T-helper 1 cell treated with Interleukin-12 subunit alpha and Interleukin-12 subunit beta and Interleukin-4 antibody, amounts not matched to agents 30 ng/mL and 1 ng/mL, for 36 hours (primary cell): ENCODE results near the gene HAP1. TPM values are rescaled to one million over a fixed set of nuclear protein-coding genes. Genes with fewer than 3 reads are reported as not detected.

Experiments
- intact Hi-C: fragments of 100-400 bp; cut with micrococcal nuclease; formaldehyde crosslinking; loops from one replicate; pipeline ENCODE4 v1.15.1; 2024
- total RNA-seq: library from RNA; stranded (reverse); gene quantifications from 2 replicates; pipeline ENCODE4 v1.2.3, GENCODE V29; 2022

HAP1 gene
- total RNA-seq, 1 donor from 2014 or later = 0.05 TPM

GRCh38 chr17:41766135-41766534 lies 31.7 kb upstream of the HAP1 start:
- intact Hi-C loops = no loop called here

- intact Hi-C loops = no loop called here
Observed at GRCh38 chr17:41763327-41763726, 28.9 kb upstream of the HAP1 start.

DNA sequence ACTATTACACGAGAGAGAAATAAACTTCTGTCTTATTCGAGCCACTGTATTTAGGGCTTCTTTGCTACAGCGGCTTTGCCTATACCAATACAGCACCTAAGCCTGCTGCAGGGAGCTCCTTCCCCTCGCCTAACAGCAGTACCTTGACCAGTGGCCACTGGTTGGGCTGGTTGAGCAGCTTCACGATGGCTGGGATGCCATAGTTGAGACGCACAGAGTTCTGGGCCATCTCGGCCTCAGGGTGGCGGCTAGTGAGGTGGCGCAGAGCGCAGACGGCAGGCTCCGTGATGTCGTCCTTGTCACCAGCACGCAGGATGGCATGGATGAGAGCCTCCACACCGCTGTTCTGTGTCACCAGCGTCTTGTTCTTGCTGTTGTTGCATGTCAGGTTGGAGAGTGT lies 28.4 kb upstream of the HAP1 start:
- intact Hi-C loops = no loop called here

GRCh38 chr17:41762391-41762790 lies 27.9 kb upstream of the HAP1 start:
- intact Hi-C loops = no loop called here

GRCh38 chr17:41760878-41761277 lies 26.4 kb upstream of the HAP1 start:
- intact Hi-C loops = no loop called here

GRCh38 chr17:41758601-41759000 lies 24.2 kb upstream of the HAP1 start:
- intact Hi-C loops = no loop called here

DNA sequence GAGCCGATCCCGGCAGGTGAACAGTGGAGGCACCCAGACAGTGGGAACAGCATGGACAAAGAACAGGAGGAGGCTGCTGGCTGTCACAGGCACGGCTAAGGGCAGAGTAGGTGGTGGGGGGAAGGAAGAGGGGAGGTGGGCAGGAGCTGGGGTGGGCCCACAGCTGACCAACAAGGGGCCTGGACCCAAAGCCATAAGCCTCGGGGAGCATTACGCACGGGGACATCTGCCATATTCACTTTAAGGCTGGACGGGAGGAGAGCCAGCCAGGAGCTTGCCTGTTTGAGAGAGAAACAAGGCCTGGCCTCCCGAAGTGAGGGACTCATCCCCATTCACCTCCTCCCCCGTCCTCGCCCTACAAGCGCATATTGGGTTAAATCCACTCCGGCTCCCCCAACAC lies 19.6 kb upstream of the HAP1 start:
- intact Hi-C loops = no loop called here

GRCh38 chr17:41751288-41751687 lies 16.8 kb upstream of the HAP1 start:
- intact Hi-C loops = no loop called here

DNA sequence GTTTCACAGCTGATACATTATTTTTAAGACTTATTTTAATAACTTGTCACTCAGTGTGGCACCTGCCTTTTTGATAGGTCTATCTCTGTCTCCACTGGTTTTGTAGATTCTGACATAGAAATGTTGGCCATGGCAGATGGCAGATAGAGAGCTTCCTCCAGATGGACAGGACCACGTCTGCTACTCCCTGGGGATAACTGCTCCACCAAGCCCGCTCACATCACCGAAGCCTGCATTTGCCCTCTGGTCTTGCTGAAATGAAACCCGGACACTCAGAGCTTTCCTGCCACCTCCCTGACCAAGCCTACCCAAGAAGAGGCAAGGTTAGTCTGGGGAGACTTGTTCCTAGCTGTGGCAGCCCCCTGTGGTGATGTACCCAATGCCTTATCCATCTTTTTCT lies 16.4 kb upstream of the HAP1 start:
- intact Hi-C loops = no loop called here

GRCh38 chr17:41748275-41748674 lies 13.8 kb upstream of the HAP1 start:
- intact Hi-C loops = no loop called here

- intact Hi-C loops = no loop called here
Observed at GRCh38 chr17:41741709-41742108, 7.3 kb upstream of the HAP1 start.

DNA sequence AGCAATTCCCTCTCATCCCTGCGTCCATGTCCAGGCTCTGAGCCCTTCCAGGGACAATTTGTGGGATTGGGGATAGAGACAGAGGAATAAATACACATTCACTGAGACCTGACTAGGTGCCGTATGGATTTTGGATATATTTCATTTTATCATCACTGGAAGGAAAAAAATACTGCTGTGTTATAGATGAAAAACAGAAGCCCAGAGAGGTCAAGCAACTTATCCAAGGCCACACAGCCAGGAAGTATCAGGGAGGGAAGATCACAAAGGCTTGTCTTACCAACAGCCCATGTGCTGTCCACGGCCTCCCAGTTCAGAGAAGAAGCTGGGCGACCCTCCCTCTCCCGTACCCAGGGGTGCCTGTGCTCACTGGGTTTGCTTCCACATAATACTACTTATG lies 6.1 kb upstream of the HAP1 start:
- intact Hi-C loops = no loop called here

DNA sequence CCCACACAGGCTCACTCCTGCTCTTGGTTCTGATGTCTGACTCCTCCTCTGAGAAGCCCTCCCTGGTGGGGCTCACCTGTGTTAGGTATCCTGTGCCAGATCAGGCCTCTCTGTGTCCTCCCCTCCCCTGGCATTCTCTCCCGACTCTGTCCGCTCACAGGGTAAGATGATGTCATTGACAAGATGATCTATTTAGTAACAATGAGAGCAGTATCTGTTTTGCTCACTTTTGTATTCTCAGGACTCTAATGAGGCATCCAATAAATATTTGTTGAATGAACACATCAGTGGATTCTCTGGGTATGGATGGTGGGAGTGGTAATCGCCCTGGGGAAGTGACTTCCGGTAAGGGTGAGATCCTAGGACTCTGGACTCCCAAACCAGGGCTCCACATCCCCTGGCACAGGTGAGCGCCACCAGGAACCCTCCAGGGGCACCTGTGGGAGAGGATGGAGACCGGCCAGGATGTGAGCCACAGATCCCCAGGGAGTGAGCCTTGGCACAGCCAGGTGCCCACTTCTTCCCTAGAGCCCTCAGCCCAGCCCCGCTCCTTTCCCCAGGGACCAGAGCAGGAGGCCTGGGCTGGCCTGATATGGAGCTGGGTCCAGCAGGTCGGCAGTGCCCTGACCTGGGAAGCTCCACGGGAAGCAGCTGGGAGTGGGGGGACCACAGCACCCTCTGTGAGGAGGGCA lies 5.4 kb upstream of the HAP1 start:
- intact Hi-C loops = loop anchor here (2.0 kb wide), 1 partner anchor 227 kb away; the partner anchor contains the start of gene CNP

- intact Hi-C loops = loop anchor here (1.0 to 2.0 kb wide), 7 partner anchors 42 to 378 kb away; partner anchors contain the start of genes CNP, JUP and KLHL11
Observed at GRCh38 chr17:41738801-41739112, 4.3 kb upstream of the HAP1 start.

DNA sequence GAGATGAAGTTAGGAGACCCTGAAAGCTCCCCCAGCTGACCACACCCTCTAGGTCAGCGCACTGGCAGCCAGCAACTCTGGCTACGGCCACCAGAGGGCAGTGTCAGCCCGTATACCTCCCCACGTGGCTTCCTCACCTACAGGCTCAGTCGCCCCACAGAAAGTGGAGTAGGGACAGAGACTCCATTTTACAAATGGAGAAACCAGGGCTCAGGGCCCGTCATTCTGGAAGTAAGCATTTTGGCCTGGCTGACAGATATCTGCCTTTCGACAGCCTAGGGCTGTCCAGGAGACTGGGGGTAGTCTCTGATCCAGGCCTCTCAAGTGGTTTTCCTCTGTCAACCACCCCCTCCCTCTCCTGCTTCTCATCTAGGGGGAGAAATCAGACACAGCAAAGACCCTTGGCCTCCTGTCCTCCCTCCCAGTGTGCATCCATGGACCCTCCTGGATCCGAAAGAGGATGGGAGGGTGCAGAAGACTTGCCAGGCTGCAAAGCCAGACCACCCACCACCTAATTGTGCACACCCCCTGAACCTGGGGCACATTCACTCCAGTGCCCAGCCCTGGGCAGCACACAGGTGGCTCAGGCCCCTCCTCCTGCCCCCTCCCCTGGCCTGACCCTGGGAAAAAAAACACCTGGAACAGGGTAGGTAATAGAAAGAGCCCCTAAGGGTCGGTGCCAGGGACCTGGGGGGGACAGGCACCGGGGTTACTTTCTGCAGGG lies 3.8 kb upstream of the HAP1 start:
- intact Hi-C loops = loop anchor here (1.0 to 2.0 kb wide), 7 partner anchors 42 to 378 kb away; partner anchors contain the start of genes CNP, JUP and KLHL11

- intact Hi-C loops = loop anchor here (1.0 to 2.0 kb wide), 7 partner anchors 41 to 379 kb away; partner anchors contain the start of genes CNP, JUP and KLHL11
Observed at GRCh38 chr17:41737680-41738023, 3.2 kb upstream of the HAP1 start.

DNA sequence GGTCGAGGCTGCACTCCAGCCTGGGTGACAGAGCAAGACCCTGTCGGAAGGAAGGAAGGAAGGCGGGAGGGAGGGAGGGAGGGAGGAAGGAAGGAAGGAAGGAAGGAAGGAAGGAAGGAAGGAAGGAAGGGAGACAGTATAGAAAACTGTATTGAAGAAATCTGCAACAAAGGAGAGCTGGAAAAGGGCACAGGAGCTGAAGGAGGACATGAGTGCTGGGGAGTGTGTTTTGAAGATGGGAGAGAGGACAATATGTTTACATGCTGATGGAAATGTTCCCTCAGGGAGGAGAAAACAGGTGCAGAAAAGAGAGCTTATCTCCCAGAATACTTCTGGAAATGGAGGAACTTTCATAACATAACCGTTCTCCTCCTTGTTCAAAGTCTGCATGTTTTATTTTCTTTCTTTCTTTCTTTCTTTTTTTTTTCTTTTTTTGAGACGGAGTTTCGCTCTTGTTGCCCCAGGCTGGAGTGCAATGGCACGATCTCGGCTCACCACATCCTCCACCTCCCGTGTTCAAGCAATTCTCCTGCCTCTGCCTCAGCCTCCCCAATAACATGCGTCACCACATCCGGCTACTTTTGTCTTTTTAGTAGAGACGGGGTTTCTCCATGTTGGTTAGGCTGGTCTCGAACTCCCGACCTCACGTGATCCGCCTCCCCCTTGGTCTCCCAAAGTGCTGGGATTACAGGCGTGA lies 2.7 kb upstream of the HAP1 start:
- intact Hi-C loops = no loop called here

DNA sequence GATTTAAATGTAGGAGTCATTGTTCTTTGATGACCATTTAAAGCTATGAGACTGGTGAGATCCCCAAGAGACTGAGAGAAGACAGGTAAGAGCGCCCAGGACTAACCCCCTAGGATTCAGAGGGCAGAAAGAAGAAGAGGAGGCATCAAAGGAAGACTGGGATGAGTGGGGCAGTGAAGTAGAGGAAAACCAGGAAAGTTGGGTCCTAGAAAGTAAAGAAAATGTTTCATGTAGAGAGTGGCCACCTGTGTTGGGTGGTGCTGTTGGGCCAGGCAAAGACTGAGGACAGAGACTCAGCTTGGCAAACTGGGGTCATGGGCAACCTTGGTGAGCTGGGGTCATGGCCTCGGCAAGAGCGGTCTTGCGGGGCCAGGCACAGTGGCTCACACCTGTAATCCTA lies 1.3 kb upstream of the HAP1 start:
- intact Hi-C loops = no loop called here

GRCh38 chr17:41734949-41735313 lies 488 bp upstream of the HAP1 start:
- intact Hi-C loops = no loop called here

DNA sequence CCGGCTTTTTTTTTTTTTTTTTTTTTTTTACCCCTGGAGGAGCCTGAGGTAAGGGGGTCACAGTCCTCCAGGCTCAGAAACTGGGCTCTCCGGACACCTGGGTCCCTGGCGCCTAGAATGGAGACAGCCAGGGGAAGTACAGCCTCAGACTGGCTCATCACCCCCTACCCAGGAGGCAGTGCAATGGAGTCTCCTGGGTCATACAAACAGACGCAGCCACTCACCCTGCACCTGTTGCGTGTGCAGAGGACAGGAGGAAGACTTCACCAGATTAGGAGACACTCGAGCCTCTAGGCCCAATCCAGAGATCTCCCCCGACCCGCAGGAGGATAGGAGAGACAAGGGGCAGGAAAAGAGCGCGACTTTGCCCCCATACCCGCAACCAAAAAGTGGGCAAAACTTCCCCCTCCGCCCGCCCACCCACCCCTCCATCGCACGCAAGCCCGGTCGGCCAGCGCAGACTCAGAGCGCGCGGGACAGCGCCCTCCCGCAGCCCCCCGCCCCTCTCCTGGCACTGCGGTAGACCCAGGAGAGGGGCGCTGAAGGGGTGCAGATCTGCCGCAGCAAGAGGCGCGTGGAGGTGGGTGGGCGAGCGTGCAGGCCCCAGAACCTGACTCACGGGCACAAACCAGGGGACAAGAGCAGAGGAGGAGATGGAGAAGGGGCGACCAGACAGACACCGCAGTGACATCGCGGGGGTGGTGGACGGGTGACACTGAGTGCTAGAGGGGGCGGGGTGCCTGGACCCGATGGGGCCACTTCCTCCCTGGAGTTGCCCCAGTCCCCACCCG lies 900 bp downstream of the HAP1 start:
- intact Hi-C loops = no loop called here

GRCh38 chr17:41731836-41732235 lies 2.6 kb downstream of the HAP1 start:
- intact Hi-C loops = no loop called here

DNA sequence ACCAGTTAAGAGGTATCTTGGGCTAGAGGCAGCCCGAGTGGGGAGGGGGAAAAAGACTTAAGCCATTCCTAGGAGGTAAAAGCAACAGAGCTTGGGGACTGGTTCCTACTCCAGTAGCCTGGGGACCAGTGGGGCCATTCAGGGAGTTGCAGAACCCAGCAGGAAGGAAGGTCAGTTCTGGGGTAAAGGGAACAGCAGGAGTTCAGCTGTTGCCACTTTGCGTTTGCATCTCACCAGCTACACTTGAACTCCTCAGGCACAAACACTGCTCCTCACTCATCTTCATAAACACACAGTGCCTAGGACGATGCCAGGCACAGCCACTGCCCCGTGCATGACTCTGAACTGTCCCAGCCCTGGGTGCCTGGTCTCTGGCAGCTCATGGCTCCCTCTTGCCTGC lies 4.0 kb downstream of the HAP1 start:
- intact Hi-C loops = no loop called here
